TTC549 (cell line): Measurements from ENCODE around the gene NTN4.
"Not testable (repeated sequence)": the region's sequence is repeated elsewhere in the genome, so short reads cannot be mapped to it uniquely, and the experiment has no call there.

Experiments used
- FAIRE-seq: peaks from 2 replicates; lab custom pipeline; 2012; peaks lifted over from hg19 to GRCh38; lab: Jason Lieb, UNC

Gene NTN4

GRCh38 chr12:95796225-95796981 is 5.8 kb upstream of the NTN4 start:
- no peak for FAIRE-seq

GRCh38 chr12:95790917-95791849 is 619 bp upstream of the NTN4 start:
- FAIRE-seq = no peak

- FAIRE-seq = no peak
These were observed 1.2 kb downstream of the NTN4 start for GRCh38 chr12:95789126-95790032.

- FAIRE-seq = no peak
These were observed 1.9 kb downstream of the NTN4 start for GRCh38 chr12:95788637-95789036.

GRCh38 chr12:95787274-95787818 is 3.2 kb downstream of the NTN4 start:
- no peak for FAIRE-seq

- no peak for FAIRE-seq
These were observed 5.6 kb downstream of the NTN4 start for GRCh38 chr12:95784915-95785314.

GRCh38 chr12:95784286-95784685 is 6.3 kb downstream of the NTN4 start:
- FAIRE-seq = no peak

- not testable (repeated sequence) for FAIRE-seq
These were observed 15.1 kb downstream of the NTN4 start for GRCh38 chr12:95775466-95775865.

GRCh38 chr12:95774311-95775045 is 16.1 kb downstream of the NTN4 start:
- no peak for FAIRE-seq

GRCh38 chr12:95773320-95773719 is 17.2 kb downstream of the NTN4 start:
- no peak for FAIRE-seq

- FAIRE-seq = no peak
These were observed 22.9 kb downstream of the NTN4 start for GRCh38 chr12:95767703-95768102.

GRCh38 chr12:95766356-95767019 is 24.1 kb downstream of the NTN4 start:
- no peak for FAIRE-seq

GRCh38 chr12:95764848-95765247 is 25.7 kb downstream of the NTN4 start:
- no peak for FAIRE-seq

- no peak for FAIRE-seq
These were observed 26.7 kb downstream of the NTN4 start for GRCh38 chr12:95763809-95764253.

GRCh38 chr12:95762123-95762785 is 28.3 kb downstream of the NTN4 start:
- FAIRE-seq = no peak

- no peak for FAIRE-seq
These were observed 30.2 kb downstream of the NTN4 start for GRCh38 chr12:95760371-95760770.

- FAIRE-seq = no peak
These were observed 30.8 kb downstream of the NTN4 start for GRCh38 chr12:95759718-95760117.

GRCh38 chr12:95759039-95759438 is 31.5 kb downstream of the NTN4 start:
- FAIRE-seq = no peak

- FAIRE-seq = no peak
These were observed 34.2 kb downstream of the NTN4 start for GRCh38 chr12:95756362-95756761.

- FAIRE-seq = no peak
These were observed 35.2 kb downstream of the NTN4 start for GRCh38 chr12:95755261-95755865.
